ENCODE results near the gene CST9.

GRCh38 chr20:23607497-23608245 is 2.0 kb upstream of the CST9 start:
- no peak for TF ChIP-seq CTCF (IDR thresholded peaks at IDR 0.05)
- TF ChIP-seq POLR2AphosphoS5 (IDR thresholded peaks at IDR 0.05), result no peak
- TF ChIP-seq POLR2A (IDR thresholded peaks at IDR 0.05), result no peak
